Adrenal gland (tissue), 12 donors: ENCODE results near the gene TNNI3. TPM values are rescaled to one million over a fixed set of nuclear protein-coding genes. Genes with fewer than 3 reads are reported as not detected.

Experiments
- DNase-seq, 7 donors: peaks; one replicate each; pipeline ENCODE4 v3.0.0-alpha.2; 2019 to 2020
- H3K27ac ChIP-seq, 5 donors: fragments of 200-600 bp; sonication (generic) in 4 of 5; 1 replicate in 3 of 5; 2 replicates in 2 of 5; pipeline versions ENCODE4 v1.5.1 to v1.8.0; 2016 to 2020; ENCODE audit warnings: mild to moderate bottlenecking in 1 of 5
- H3K27me3 ChIP-seq: fragments of 200-600 bp; 2 replicates; pipeline ENCODE4 v1.8.0; 2021
- H3K36me3 ChIP-seq, 2 donors: fragments of 200-600 bp; replicated peaks in 1 of 2; 1 replicate in 1 of 2; 2 replicates in 1 of 2; pipeline versions ENCODE4 v1.5.1 to v1.8.0; 2018 to 2022
- H3K4me1 ChIP-seq, 2 donors: fragments of 200-600 bp; replicated peaks in 1 of 2; 1 replicate in 1 of 2; 2 replicates in 1 of 2; pipeline versions ENCODE4 v1.5.1 to v1.8.0; 2018 to 2021
- H3K4me3 ChIP-seq, 4 donors: fragments of 200-600 bp; sonication (generic) in 3 of 4; one replicate each; pipeline ENCODE4 v1.5.1; 2016 to 2018
- H3K9me3 ChIP-seq, 3 donors: fragments of 200-600 bp; sonication (generic) in 1 of 3; replicated peaks in 1 of 3; 1 replicate in 2 of 3; 2 replicates in 1 of 3; pipeline versions ENCODE4 v1.5.1 to v1.8.0; 2016 to 2021
- CTCF ChIP-seq, 6 experiments: fragments of 450-650 bp in 4 of 6; fragments of 200-600 bp in 2 of 6; sonication (generic) in 1 of 6; IDR thresholded peaks; 1 replicate in 5 of 6; 2 replicates in 1 of 6; pipeline versions ENCODE4 v1.5.1 to v1.8.0; 2016 to 2021; ENCODE audit warnings: antibody characterized with exemption in 6 of 6, mild to moderate bottlenecking in 2 of 6, moderate library complexity in 1 of 6
- POLR2A ChIP-seq, 2 donors: fragments of 450-650 bp; IDR thresholded peaks; one replicate each; pipeline ENCODE4 v1.6.1; 2017; ENCODE audit warnings: antibody characterized with exemption in 2 of 2, mild to moderate bottlenecking in 2 of 2, moderate library complexity in 1 of 2
- WGBS, 4 donors: extraction: QIAGEN DNeasy Blood & Tissue Kit in 2 of 4; methylation state at CpG; one replicate each; pipeline versions ENCODE4 v1.1.5 to v1.1.7; 2013 to 2017; 5-methylcytosine and 5-hydroxymethylcytosine counted together
- intact Hi-C, 2 donors: fragments of 100-400 bp; cut with DNase I; formaldehyde crosslinking; loops; one replicate each; pipeline versions ENCODE4 v1.14.1 to v1.15.0; 2022 to 2023
- polyA plus RNA-seq, 3 donors: library from polyadenylated mRNA; stranded (reverse); fragments of 200-250 nt in 2 of 3; fragments of 350-450 nt in 1 of 3; fragmentation: Illumina TruSeq in 1 of 3; extraction: RNeasy Lipid Tissue Mini Kit (QIAGEN cat#74804) in 1 of 3; gene quantifications; one replicate each; pipeline ENCODE4 v1.2.3, GENCODE V29; 2013 to 2014
- total RNA-seq, 9 donors: library from RNA; depleted of rRNA in 4 of 9; stranded (reverse); fragments of >200 nt in 4 of 9; fragments of 120-200 nt in 1 of 9; fragmentation: NEBNext Ultra II Directional in 1 of 9; extraction: Animal tissue kit (Norgen Biotek cat#: 25700) in 1 of 9; gene quantifications; one replicate each; pipeline versions ENCODE4 v1.1.0 to v1.2.4, GENCODE V29; 2013 to 2023
- donor health status: healthy with polysubstance abuse.
- donor health status: Bipolar disorder and iron deficiency.
- donor health status: DM: yes; HTN: yes; CAD: no.
- donor health status: DM: no; HTN: no; CAD: no.
- donor health status: DM: no; HTN: no; CAD: no.
- donor health status: DM: yes; HTN: yes; CAD: no.

TNNI3 gene
- total and polyA plus RNA-seq, 12 donors, result 0.51 to 461 (median 22.4) TPM; not detected in 6

DNA sequence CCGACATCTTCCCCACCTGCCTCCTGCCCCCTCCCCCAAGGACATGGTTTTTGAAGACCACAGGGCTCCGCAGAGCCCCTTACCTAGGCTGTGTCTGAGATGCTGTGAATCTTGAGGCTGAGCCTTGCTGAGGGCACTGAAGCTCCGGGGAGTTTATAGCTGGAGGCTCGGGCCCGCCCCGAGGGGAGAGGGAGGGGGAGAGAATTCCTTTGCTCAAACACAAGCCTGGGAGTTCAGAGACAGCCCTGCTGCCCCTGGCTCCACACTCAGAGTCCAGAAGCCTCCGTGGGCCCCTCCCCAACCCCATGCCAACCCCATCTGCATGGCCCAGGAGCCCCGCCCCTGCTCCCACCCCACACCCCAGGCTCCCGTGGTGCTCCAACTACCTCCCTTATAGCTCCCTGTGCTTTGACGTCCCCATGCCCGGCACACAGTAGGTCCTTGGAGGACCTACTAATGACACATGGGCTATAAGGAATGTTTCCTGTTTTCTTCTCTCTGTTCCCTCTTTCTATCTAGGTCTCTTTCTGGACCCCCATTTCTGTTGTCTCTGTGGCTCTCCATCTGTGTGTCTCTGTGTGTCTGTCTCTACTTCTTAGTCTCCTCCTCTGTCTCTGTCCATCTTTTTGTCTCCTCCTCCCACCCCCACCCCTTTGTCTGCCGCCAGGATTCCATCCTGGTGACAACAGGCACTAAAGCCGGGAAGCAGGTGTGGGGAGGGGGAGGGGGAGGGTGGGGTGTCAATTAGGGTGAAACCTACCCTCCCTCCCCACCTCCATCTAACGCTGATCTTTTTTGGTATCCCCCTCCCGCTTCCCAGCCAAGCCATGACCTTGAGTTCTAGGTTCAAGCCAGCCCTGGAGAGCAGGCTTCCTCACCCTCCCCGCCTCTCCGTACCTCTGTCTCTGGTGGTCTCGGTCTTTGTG is 8.2 kb downstream of the TNNI3 start, which contains the start of gene TNNT1:
Gene TNNT1, minus strand, starts transcription at position 129 of the 926 bp plus-strand sequence. CDS start 2,049 bp downstream, outside the sequence.
- H3K4me1 ChIP-seq, result no peaks in the 10 kb centered on the region
- intact Hi-C loops, result loop anchor here in 1 of 2 donors (10.0 kb wide), 2 partner anchors 265 to 355 kb away; no protein-coding TSS in a partner anchor
- TF ChIP-seq POLR2A (IDR thresholded peaks at IDR 0.05) (no peak), CTCF (IDR thresholded peaks at IDR 0.05) (no peak)
- H3K9me3 ChIP-seq, result no peaks in the 10 kb centered on the region
- H3K36me3 ChIP-seq, result no peaks in the 10 kb centered on the region
- no peak within 1 kb of the TSS for H3K27ac ChIP-seq
- H3K27me3 ChIP-seq, result peaks cover 17% of the 10 kb centered on the region
- no peak for DNase-seq
- no peak within 1 kb of the TSS for H3K4me3 ChIP-seq
- 15 to 23% (median 19%) methylated on average over 13 to 18 of the region's 18 CpGs for WGBS, 4 donors

- 37 to 50% (median 47%) methylated on average over 3 to 9 of the region's 9 CpGs; no CpG with 5 or more reads in 1 of the 4 donors for WGBS, 4 donors
- H3K27ac ChIP-seq, result no peak overlapping the region
- no peaks in the 10 kb centered on the region for H3K9me3 ChIP-seq
- H3K4me1 ChIP-seq, result no peaks in the 10 kb centered on the region
- TF ChIP-seq POLR2A (IDR thresholded peaks at IDR 0.05), result no peak
- TF ChIP-seq CTCF (IDR thresholded peaks at IDR 0.05), result no peak
- H3K4me3 ChIP-seq, result no peak overlapping the region
- intact Hi-C loops, result loop anchor here in 1 of 2 donors (10.0 kb wide), 2 partner anchors 267 to 357 kb away; no protein-coding TSS in a partner anchor
- no peak for DNase-seq
- H3K27me3 ChIP-seq, result peaks cover 28% of the 10 kb centered on the region
- no peaks in the 10 kb centered on the region for H3K36me3 ChIP-seq
Measured at GRCh38 chr19:55147545-55148251, 9.8 kb downstream of the TNNI3 start.

GRCh38 chr19:55146705-55147273 is 10.7 kb downstream of the TNNI3 start:
- Histone ChIP-seq H3K9me3 (no peaks in the 10 kb centered on the region), H3K36me3 (no peaks in the 10 kb centered on the region), H3K4me3 (no peak overlapping the region), H3K27me3 (peaks cover 36% of the 10 kb centered on the region), H3K27ac (no peak overlapping the region), H3K4me1 (peaks cover 0 to 1% of the 10 kb centered on the region in 2 donors)
- WGBS, 4 donors, result 5 to 13% (median 9%) methylated on average over 3 to 26 of the region's 27 CpGs
- DNase-seq, result no peak
- intact Hi-C loops, result loop anchor here in 1 of 2 donors (10.0 kb wide), 2 partner anchors 268 to 358 kb away; no protein-coding TSS in a partner anchor
- TF ChIP-seq POLR2A (IDR thresholded peaks at IDR 0.05), result no peak
- TF ChIP-seq CTCF (IDR thresholded peaks at IDR 0.05), result no peak
